ENCODE measurements around the gene RAB4A. TPM values are rescaled to one million over a fixed set of nuclear protein-coding genes. Genes with fewer than 3 reads are reported as not detected.

RAB4A gene
- total and polyA plus RNA-seq, 9 of the 15 experiments (the other 6 are each of a cell fraction or from before 2014, with no cell fraction given): 8.3 to 61.0 (median 26.7) TPM

DNA sequence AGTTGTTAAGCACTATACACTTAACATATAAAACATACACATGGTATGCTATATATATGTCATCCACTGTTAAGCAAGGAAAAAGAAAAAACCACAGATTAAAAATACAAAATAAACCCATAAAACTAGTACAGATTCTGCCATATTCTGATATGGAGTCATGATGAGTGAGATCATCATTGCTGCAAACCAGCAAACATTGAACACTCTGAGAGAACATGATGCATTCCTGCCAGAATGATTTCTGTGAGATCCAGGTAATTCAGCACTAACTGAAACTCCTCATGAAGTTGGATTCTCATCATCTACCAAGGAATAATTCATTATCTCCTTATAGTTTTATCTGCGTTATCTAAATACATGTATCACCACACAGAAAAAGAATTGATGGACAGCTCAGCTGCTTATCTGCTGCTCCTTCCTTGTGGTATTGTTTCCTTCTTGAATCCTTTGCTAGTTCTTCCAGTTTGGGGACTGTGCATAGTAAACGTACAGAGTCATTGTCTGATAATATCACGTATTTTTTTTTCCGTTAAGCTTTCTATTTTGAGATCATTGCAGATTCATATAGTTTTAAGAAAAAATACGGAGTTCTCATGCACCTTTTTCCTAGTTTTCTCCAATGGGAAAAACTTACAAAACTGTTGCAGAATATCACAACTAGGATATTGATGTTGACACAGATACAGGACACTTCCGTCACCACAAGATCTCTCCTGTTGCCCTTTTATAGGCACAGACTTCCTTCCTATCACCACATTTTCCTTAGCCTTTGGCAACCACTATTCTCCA, 9.3 kb downstream of the RAB4A start (continued):
- TF ChIP-seq MTA1 (IDR thresholded peaks at IDR 0.05; ENCODE audit: borderline replicate concordance): peak; percentile 72
- TF ChIP-seq HIVEP1 (CRISPR knock-in tag; IDR thresholded peaks at IDR 0.05): no peak
- peak; percentile 70 for TF ChIP-seq GATA2 (CRISPR knock-in tag; IDR thresholded peaks at IDR 0.05)
- TF ChIP-seq NCOR1 (IDR thresholded peaks at IDR 0.05): peak; percentile 39; the same call in 1 of the 2 replicates
- no peak for TF ChIP-seq ZNF445 (CRISPR knock-in tag; IDR thresholded peaks at IDR 0.05; ENCODE audit: low read depth)
- TF ChIP-seq ZNF197 (CRISPR knock-in tag; IDR thresholded peaks at IDR 0.05; ENCODE audit: low read depth): no peak
- TF ChIP-seq HMG20A (CRISPR knock-in tag; conservative IDR thresholded peaks at IDR 0.05): no peak
- TF ChIP-seq SMAD3 (CRISPR knock-in tag; conservative IDR thresholded peaks at IDR 0.05): no peak
- TF ChIP-seq MED1 (CRISPR knock-in tag; IDR thresholded peaks at IDR 0.05; ENCODE audit: borderline replicate concordance): no peak
- TF ChIP-seq, protein P1, sequence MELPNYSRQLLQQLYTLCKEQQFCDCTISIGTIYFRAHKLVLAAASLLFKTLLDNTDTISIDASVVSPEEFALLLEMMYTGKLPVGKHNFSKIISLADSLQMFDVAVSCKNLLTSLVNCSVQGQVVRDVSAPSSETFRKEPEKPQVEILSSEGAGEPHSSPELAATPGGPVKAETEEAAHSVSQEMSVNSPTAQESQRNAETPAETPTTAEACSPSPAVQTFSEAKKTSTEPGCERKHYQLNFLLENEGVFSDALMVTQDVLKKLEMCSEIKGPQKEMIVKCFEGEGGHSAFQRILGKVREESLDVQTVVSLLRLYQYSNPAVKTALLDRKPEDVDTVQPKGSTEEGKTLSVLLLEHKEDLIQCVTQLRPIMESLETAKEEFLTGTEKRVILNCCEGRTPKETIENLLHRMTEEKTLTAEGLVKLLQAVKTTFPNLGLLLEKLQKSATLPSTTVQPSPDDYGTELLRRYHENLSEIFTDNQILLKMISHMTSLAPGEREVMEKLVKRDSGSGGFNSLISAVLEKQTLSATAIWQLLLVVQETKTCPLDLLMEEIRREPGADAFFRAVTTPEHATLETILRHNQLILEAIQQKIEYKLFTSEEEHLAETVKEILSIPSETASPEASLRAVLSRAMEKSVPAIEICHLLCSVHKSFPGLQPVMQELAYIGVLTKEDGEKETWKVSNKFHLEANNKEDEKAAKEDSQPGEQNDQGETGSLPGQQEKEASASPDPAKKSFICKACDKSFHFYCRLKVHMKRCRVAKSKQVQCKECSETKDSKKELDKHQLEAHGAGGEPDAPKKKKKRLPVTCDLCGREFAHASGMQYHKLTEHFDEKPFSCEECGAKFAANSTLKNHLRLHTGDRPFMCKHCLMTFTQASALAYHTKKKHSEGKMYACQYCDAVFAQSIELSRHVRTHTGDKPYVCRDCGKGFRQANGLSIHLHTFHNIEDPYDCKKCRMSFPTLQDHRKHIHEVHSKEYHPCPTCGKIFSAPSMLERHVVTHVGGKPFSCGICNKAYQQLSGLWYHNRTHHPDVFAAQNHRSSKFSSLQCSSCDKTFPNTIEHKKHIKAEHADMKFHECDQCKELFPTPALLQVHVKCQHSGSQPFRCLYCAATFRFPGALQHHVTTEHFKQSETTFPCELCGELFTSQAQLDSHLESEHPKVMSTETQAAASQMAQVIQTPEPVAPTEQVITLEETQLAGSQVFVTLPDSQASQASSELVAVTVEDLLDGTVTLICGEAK (IDR thresholded peaks at IDR 0.05): no peak
- TF ChIP-seq, protein P1 (CRISPR knock-in tag; IDR thresholded peaks at IDR 0.05): no peak
- TF ChIP-seq, protein P2, sequence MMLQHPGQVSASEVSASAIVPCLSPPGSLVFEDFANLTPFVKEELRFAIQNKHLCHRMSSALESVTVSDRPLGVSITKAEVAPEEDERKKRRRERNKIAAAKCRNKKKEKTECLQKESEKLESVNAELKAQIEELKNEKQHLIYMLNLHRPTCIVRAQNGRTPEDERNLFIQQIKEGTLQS (IDR thresholded peaks at IDR 0.05): peak; percentile 85
- TF ChIP-seq, protein P2 (CRISPR knock-in tag; conservative IDR thresholded peaks at IDR 0.05): no peak
- TF ChIP-seq ZNF444 (CRISPR knock-in tag; IDR thresholded peaks at IDR 0.05): no peak
- TF ChIP-seq, protein P3, sequence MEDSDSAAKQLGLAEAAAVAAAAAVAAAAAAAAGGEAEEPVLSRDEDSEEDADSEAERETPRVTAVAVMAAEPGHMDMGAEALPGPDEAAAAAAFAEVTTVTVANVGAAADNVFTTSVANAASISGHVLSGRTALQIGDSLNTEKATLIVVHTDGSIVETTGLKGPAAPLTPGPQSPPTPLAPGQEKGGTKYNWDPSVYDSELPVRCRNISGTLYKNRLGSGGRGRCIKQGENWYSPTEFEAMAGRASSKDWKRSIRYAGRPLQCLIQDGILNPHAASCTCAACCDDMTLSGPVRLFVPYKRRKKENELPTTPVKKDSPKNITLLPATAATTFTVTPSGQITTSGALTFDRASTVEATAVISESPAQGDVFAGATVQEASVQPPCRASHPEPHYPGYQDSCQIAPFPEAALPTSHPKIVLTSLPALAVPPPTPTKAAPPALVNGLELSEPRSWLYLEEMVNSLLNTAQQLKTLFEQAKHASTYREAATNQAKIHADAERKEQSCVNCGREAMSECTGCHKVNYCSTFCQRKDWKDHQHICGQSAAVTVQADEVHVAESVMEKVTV (CRISPR knock-in tag; IDR thresholded peaks at IDR 0.05): no peak
- no peak for TF ChIP-seq RBFOX2 (IDR thresholded peaks at IDR 0.05; ENCODE audit: low read depth, low read length)
